T-cell (primary cell): ENCODE results near the gene PLEKHG1. TPM values are rescaled to one million over a fixed set of nuclear protein-coding genes. Genes with fewer than 3 reads are reported as not detected.
A peak's percentile ranks its signal among the peaks of the same experiment; 100 is the strongest.

Source experiments
- ATAC-seq, 4 experiments: fragments of 200-7000 bp in 3 of 4; fragments of 150-1000 bp in 1 of 4; cut with Tn5 transposase; replicated peaks in 1 of 4; 1 replicate in 3 of 4; 2 replicates in 1 of 4; pipeline ENCODE4 v1.10.0; 2021; ENCODE audit warnings: moderate library complexity in 3 of 4, mild to moderate bottlenecking in 2 of 4, moderate number of reproducible peaks in 1 of 4
- CTCF ChIA-PET, 2 donors: fragments of 300-600 bp; sonication (Branson Sonifier 250); formaldehyde crosslinking; loops; one replicate each; lab custom pipeline; 2022; ENCODE audit warnings: antibody characterized with exemption in 2 of 2; lab: Charles Lee
- POLR2A ChIA-PET, 2 donors: fragments of 300-600 bp; sonication (Branson Sonifier 250); formaldehyde crosslinking; loops; one replicate each; lab custom pipeline; 2022; ENCODE audit warnings: antibody characterized with exemption in 2 of 2; lab: Charles Lee
- DNase-seq, 35 experiments: peaks; one replicate each; pipeline versions ENCODE4 v3.0.0 to v3.0.0-alpha.2; 2013 to 2023
- H3K27ac ChIP-seq: one replicate; pipeline ENCODE4 v1.5.1; 2013; ENCODE audit warnings: low read length
- H3K27me3 ChIP-seq, 2 experiments: replicated peaks in 1 of 2; 1 replicate in 1 of 2; 2 replicates in 1 of 2; pipeline versions ENCODE4 v1.6.1 to v1.7.0; 2013; ENCODE audit warnings: low read length in 1 of 2, mixed read lengths in 1 of 2; ENCODE audit not compliant: control insufficient read depth in 2 of 2, insufficient read depth in 2 of 2; ENCODE audit errors: extremely low read depth in 1 of 2
- H3K36me3 ChIP-seq, 2 donors: 1 replicate in 1 of 2; 2 replicates in 1 of 2; pipeline versions ENCODE4 v1.6.1 to v1.7.0; 2013; ENCODE audit warnings: low read length in 1 of 2; ENCODE audit not compliant: control insufficient read depth in 2 of 2, insufficient read depth in 1 of 2; ENCODE audit errors: extremely low read depth in 1 of 2
- H3K4me1 ChIP-seq, 2 experiments: 1 replicate in 1 of 2; 2 replicates in 1 of 2; pipeline versions ENCODE4 v1.6.1 to v1.7.0; 2013; ENCODE audit warnings: low read length in 2 of 2, mixed read lengths in 1 of 2; ENCODE audit not compliant: insufficient read depth in 2 of 2, control insufficient read depth in 1 of 2; ENCODE audit errors: extremely low read depth in 1 of 2
- H3K4me3 ChIP-seq, 2 donors: 1 replicate in 1 of 2; 2 replicates in 1 of 2; pipeline versions ENCODE4 v1.5.1 to v1.7.0; 2013; ENCODE audit warnings: mild to moderate bottlenecking in 2 of 2, low read length in 1 of 2, moderate library complexity in 1 of 2; ENCODE audit not compliant: control insufficient read depth in 1 of 2; ENCODE audit errors: extremely low read depth in 1 of 2
- H3K9me3 ChIP-seq: 2 replicates; pipeline ENCODE4 v1.7.0; 2013
- H3K27ac Mint-ChIP-seq, 2 donors: one replicate each; pipeline ENCODE4 v1.8.0; 2020 to 2021; ENCODE audit warnings: mild to moderate bottlenecking in 2 of 2, mixed read lengths in 2 of 2
- H3K27me3 Mint-ChIP-seq, 2 donors: one replicate each; pipeline ENCODE4 v1.8.0; 2021 to 2022; ENCODE audit warnings: mixed read lengths in 2 of 2
- H3K36me3 Mint-ChIP-seq: one replicate; pipeline ENCODE4 v1.8.0; 2021; ENCODE audit warnings: mixed read lengths
- H3K4me1 Mint-ChIP-seq, 3 donors: one replicate each; pipeline ENCODE4 v1.8.0; 2020 to 2022; ENCODE audit warnings: mixed read lengths in 3 of 3, mild to moderate bottlenecking in 1 of 3
- H3K4me3 Mint-ChIP-seq, 3 donors: one replicate each; pipeline ENCODE4 v1.8.0; 2020 to 2022; ENCODE audit warnings: mild to moderate bottlenecking in 3 of 3, mixed read lengths in 3 of 3, moderate library complexity in 3 of 3
- H3K9me3 Mint-ChIP-seq, 3 donors: one replicate each; pipeline ENCODE4 v1.8.0; 2020 to 2022; ENCODE audit warnings: mixed read lengths in 3 of 3
- WGBS: methylation state at CpG from one replicate; pipeline ENCODE4 v1.1.5; 2013; ENCODE audit warnings: missing lambda C conversion rate; ENCODE audit not compliant: insufficient coverage; 5-methylcytosine and 5-hydroxymethylcytosine counted together
- total RNA-seq, 35 experiments: library from RNA in 6 of 35; stranded (reverse) in 6 of 35; fragments of 120-200 nt in 1 of 35; gene quantifications; one replicate each; pipeline versions ENCODE4 v1.2.1 to v1.2.4 and lab custom pipeline; 2013 to 2026

The PLEKHG1 gene
- total RNA-seq (10 to 100 TPM in 1 of 5 donors, 1 to 10 TPM in 4; 2.5 to 18.4 (median 5.4) TPM), total RNA-seq (lab: John Stamatoyannopoulos, UW) (1.1 to 16.7 (median 5.2) reads per million in 29 experiments)
- 4.4 TPM for total RNA-seq (2013)

DNA sequence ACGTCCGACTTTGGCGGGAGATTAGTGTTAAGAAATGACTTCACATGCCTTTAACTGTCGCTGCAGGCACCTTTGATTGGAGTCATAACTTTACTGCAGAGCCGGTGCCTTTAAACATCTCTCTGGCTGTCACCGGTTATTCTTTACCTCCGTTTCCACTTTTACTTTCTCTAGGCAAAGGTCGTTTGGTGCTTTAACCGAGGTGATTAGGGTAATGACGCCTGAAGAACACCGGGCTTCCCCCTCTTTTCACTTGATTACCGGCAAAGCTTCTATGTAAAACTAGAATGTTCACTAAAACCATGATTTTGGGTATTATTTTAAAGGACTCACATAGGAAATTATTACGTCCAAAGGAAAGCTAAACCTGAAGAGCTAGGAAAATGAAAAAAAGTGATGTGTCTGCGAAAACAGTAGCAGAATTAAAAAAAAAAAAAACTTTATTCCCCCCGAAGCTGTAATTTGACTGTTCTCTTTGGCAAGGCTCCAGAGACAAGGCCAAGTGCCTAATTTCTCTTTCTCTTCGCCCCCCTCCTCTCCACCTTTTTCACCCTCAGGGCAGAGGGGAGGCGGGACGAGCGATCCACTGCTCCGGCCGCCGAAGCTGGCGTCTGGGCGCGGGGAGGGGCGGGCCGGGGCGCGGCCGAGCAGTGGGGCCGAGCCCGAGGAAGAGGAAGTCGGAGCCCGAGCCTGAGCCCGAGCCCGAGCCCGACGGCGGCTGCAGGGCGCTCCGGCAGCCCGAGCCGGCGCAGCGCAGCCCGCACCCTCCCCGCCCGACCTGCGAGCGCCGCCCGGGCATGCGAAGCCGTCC lies at the start of gene PLEKHG1:
Gene PLEKHG1 (plus strand): TSS at position 687 of the 811 bp plus-strand sequence. CDS start 133,797 bp downstream, outside the sequence.
- Mint-ChIP-seq H3K36me3 (no peaks in the 10 kb centered on the region), H3K4me1 (peaks cover 17 to 25% (median 20%) of the 10 kb centered on the region in 3 donors), H3K4me3 (peak within 1 kb of the TSS; percentile 89 to 91 (median 90)), H3K27ac (peak within 1 kb of the TSS; percentile 69 to 85), H3K27me3 (peaks cover 27 to 29% of the 10 kb centered on the region in 2 donors), H3K9me3 (no peaks in the 10 kb centered on the region)
- ChIA-PET CTCF (interaction anchor here (0.6 to 1.9 kb wide), 4 partner anchors 10 to 797 kb away, joined by 3 to 10 read pairs (median 3); no protein-coding TSS in a partner anchor), POLR2A (interaction anchor here (0.7 to 1.0 kb wide), 4 partner anchors 34 to 945 kb away, joined by 3 to 8 read pairs (median 5); no protein-coding TSS in a partner anchor)
- peak within 1 kb of the TSS; percentile 62 to 70 for H3K4me3 ChIP-seq
- H3K27ac ChIP-seq = peak within 1 kb of the TSS; percentile 59
- peaks cover 0 to 11% of the 10 kb centered on the region in 2 experiments for H3K27me3 ChIP-seq
- peak; percentile 72 to 86 (median 80) for ATAC-seq
- no peaks in the 10 kb centered on the region for H3K36me3 ChIP-seq
- DNase-seq = peak; percentile 6 to 72 (median 35)
- 4% methylated on average over 44 of the region's 54 CpGs for whole genome bisulfite sequencing
- no peaks in the 10 kb centered on the region for H3K9me3 ChIP-seq
- H3K4me1 ChIP-seq = peaks cover 0 to 16% of the 10 kb centered on the region in 2 experiments

DNA sequence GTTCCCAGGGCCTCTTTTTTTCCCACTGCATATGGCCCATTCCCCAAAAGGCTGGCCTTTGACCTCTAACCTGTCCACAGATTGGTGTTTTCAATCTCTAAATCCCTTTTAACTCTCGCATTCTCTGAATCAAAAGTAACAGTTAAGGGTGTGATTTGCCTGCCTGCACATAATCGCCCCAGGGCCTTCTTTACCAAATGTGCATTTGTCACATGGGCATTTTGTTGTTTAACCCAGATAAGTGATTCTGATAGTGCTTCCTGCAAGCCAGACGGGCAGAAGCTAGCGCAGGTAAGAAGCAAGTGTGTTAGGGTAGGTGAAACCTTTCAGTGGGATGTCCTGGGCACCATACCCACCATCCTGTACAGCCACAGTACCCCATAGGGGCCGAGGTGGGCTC lies 49.4 kb upstream of the PLEKHG1 start:
- ChIA-PET POLR2A (no interaction called here), CTCF (no interaction called here)
- H3K4me3 ChIP-seq = no peak overlapping the region
- no peaks in the 10 kb centered on the region for H3K9me3 Mint-ChIP-seq
- no peaks in the 10 kb centered on the region for H3K36me3 ChIP-seq
- H3K27me3 Mint-ChIP-seq = peaks cover 10 to 24% of the 10 kb centered on the region in 2 donors
- DNase-seq (no peak), ATAC-seq (no peak)
- H3K27ac ChIP-seq = no peak overlapping the region
- WGBS = 86% methylated on average over 2 of the region's 5 CpGs
- H3K4me3 Mint-ChIP-seq = no peak overlapping the region
- peaks cover 0 to 14% of the 10 kb centered on the region in 2 experiments for H3K27me3 ChIP-seq
- H3K4me1 Mint-ChIP-seq = no peaks in the 10 kb centered on the region
- H3K4me1 ChIP-seq = no peaks in the 10 kb centered on the region
- H3K27ac Mint-ChIP-seq = no peak overlapping the region
- H3K36me3 Mint-ChIP-seq = no peaks in the 10 kb centered on the region
- H3K9me3 ChIP-seq = no peaks in the 10 kb centered on the region

DNA sequence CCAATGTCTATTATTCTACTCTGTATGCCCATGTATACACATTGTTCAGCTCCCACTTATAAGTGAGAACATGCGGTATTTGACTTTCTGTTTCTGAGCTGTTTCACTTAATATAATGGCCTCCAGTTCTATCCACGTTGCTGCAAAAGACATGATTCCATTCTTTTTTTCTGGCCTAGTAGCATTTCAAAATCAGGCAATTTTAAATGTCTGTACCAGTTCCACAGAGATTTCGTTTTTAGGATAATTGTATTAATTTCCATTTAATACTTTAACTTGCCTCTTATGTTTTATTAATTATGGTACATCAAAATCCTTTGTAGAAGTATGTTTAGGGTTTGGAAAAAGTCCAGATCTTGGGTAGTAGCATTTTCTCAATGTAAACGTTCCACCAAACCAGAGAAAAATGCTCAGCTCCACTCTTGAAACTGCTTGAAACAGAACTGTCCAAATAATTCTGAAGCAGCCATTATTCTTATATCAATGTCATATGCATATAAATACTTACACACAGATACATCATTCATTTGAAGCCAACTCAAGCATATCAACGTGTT lies 42.6 kb upstream of the PLEKHG1 start:
- H3K36me3 ChIP-seq = no peaks in the 10 kb centered on the region
- H3K27me3 ChIP-seq = peaks cover 0 to 7% of the 10 kb centered on the region in 2 experiments
- POLR2A ChIA-PET = no interaction called here
- H3K9me3 ChIP-seq = no peaks in the 10 kb centered on the region
- Mint-ChIP-seq H3K27me3 (peaks cover 16 to 19% of the 10 kb centered on the region in 2 donors), H3K4me3 (no peak overlapping the region), H3K27ac (no peak overlapping the region), H3K9me3 (peaks cover 6 to 11% (median 7%) of the 10 kb centered on the region in 3 donors), H3K36me3 (no peaks in the 10 kb centered on the region), H3K4me1 (no peaks in the 10 kb centered on the region)
- no peak overlapping the region for H3K4me3 ChIP-seq
- ATAC-seq = no peak
- CTCF ChIA-PET = no interaction called here
- H3K27ac ChIP-seq = no peak overlapping the region
- DNase-seq = no peak
- no peaks in the 10 kb centered on the region for H3K4me1 ChIP-seq
- WGBS = 100% methylated on average over 1 of the region's 5 CpGs

DNA sequence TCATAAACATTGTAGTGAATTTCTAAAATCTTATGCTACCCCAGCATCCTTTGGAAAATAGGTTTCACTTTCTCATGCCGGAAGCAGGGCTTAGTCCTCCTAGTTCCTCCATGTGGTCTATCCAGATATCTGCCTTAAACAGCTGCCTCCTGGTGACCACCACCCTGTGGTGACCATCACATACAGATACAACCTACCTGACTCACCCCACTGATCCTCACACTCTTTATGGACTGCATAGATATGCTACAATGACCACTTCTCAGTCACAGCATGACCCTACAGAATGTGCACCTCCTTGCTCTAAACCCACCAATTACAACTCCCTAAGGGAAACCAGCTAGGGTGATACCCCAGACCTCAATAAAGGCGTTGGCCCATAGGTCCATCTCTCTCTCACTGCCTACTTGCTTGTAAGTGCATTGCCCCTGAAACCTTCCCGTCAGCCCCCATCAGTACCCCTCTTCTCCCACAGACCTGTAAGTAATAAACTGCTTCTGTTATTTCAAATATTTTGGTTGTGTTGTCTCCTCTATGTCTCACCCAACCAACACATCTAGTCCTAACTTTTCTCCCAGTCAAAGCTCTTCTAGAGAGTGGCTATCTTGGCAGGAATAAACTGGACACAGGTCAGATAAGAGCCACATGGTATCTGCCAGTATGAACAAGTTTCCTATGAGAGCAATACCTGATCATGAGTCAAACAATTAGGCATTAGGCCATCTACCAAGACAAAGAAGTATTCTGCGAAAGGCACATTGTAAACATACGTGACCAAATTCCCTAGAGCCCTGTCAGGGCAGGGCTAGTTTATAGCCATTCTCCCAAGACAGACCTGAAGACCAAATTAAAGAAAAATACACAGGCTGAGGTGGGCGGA lies 39.4 kb upstream of the PLEKHG1 start:
- WGBS = 60% methylated on average over 3 of the region's 6 CpGs
- Mint-ChIP-seq H3K4me3 (no peak overlapping the region), H3K36me3 (no peaks in the 10 kb centered on the region), H3K27ac (no peak overlapping the region), H3K4me1 (no peaks in the 10 kb centered on the region), H3K27me3 (peaks cover 16 to 19% of the 10 kb centered on the region in 2 donors), H3K9me3 (peaks cover 6 to 11% (median 7%) of the 10 kb centered on the region in 3 donors)
- Histone ChIP-seq H3K9me3 (no peaks in the 10 kb centered on the region), H3K27ac (no peak overlapping the region), H3K4me1 (no peaks in the 10 kb centered on the region), H3K27me3 (peaks cover 0 to 7% of the 10 kb centered on the region in 2 experiments), H3K4me3 (no peak overlapping the region), H3K36me3 (no peaks in the 10 kb centered on the region)
- POLR2A ChIA-PET = no interaction called here
- no peak for DNase-seq
- CTCF ChIA-PET = no interaction called here
- ATAC-seq = no peak

DNA sequence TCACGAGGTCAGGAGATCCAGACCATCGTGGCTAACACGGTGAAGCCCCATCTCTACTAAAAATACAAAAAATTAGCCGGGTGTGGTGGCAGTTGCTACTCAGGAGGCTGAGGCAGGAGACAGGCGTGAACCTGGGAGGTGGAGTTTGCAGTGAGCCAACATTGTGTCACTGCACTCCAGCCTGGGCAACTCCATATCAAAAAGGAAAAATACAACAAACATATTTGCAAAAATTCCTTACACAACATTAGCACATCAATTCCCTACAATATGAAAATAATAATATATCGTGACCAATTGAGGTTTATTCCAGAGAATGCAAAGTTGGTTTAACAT lies 38.8 kb upstream of the PLEKHG1 start:
- Histone ChIP-seq H3K4me3 (no peak overlapping the region), H3K36me3 (no peaks in the 10 kb centered on the region), H3K9me3 (no peaks in the 10 kb centered on the region), H3K27me3 (peaks cover 0 to 7% of the 10 kb centered on the region in 2 experiments), H3K4me1 (no peaks in the 10 kb centered on the region), H3K27ac (no peak overlapping the region)
- CTCF ChIA-PET = no interaction called here
- Mint-ChIP-seq H3K4me3 (no peak overlapping the region), H3K27ac (no peak overlapping the region), H3K9me3 (peaks cover 6 to 11% (median 7%) of the 10 kb centered on the region in 3 donors), H3K36me3 (no peaks in the 10 kb centered on the region), H3K27me3 (peaks cover 15 to 16% of the 10 kb centered on the region in 2 donors), H3K4me1 (no peaks in the 10 kb centered on the region)
- no peak for DNase-seq
- POLR2A ChIA-PET = no interaction called here
- ATAC-seq = no peak
- no CpG with 5 or more reads among the region's 6 CpGs for WGBS

DNA sequence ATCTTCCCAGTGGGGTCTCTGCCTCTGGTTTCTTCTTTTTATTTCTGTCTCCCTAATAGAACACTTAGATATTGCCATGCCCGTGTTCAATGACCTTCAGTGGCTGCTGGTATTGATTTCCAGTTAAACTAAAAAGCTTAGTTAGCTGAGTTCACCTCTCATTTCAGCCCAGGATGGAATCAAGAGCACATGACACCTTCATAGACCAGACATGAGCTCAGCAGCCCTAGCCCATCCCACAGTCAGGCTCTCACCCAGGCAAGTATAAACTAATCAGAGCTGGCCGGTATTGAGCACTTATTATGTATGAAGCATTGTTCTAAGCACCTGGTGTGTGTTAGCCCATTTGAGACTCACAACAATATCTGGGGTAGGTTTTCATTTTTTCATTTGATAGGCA lies 33.7 kb upstream of the PLEKHG1 start:
- H3K4me3 Mint-ChIP-seq = no peak overlapping the region
- no peak for ATAC-seq
- no peaks in the 10 kb centered on the region for H3K4me1 Mint-ChIP-seq
- no peak for DNase-seq
- Histone ChIP-seq H3K4me3 (no peak overlapping the region), H3K4me1 (no peaks in the 10 kb centered on the region), H3K9me3 (no peaks in the 10 kb centered on the region), H3K36me3 (no peaks in the 10 kb centered on the region), H3K27ac (no peak overlapping the region), H3K27me3 (peaks cover 0 to 2% of the 10 kb centered on the region in 2 experiments)
- no CpG with 5 or more reads among the region's 2 CpGs for WGBS
- H3K27ac Mint-ChIP-seq = no peak overlapping the region
- peaks cover 1 to 7% of the 10 kb centered on the region in 2 donors for H3K27me3 Mint-ChIP-seq
- ChIA-PET CTCF (no interaction called here), POLR2A (interaction anchor here in 1 of 2 donors (0.6 kb wide), 1 partner anchor 242 kb away, joined by 4 read pairs; no protein-coding TSS in a partner anchor)
- H3K36me3 Mint-ChIP-seq = no peaks in the 10 kb centered on the region
- H3K9me3 Mint-ChIP-seq = no peaks in the 10 kb centered on the region
